H9 (cell line): ENCODE measurements around the gene RERE. TPM values are rescaled to one million over a fixed set of nuclear protein-coding genes. Genes with fewer than 3 reads are reported as not detected.

Experiments
- DNase-seq: peaks from one replicate; pipeline ENCODE4 v3.0.0-alpha.2; 2017
- H2AFZ ChIP-seq: one replicate; pipeline ENCODE4 v1.6.1; 2013; ENCODE audit warnings: mild to moderate bottlenecking, low read length, control low read depth, moderate library complexity
- H2AK5ac ChIP-seq: 2 replicates; pipeline ENCODE4 v1.6.1; 2013; ENCODE audit warnings: low read length, control low read depth, mixed read lengths; ENCODE audit not compliant: insufficient read length
- H2BK120ac ChIP-seq: one replicate; pipeline ENCODE4 v1.6.1; 2013; ENCODE audit warnings: low read depth, mild to moderate bottlenecking, low read length, control low read depth, inconsistent platforms; ENCODE audit not compliant: poor library complexity, severe bottlenecking
- H2BK12ac ChIP-seq: 2 replicates; pipeline ENCODE4 v1.6.1; 2013; ENCODE audit warnings: low read length, control low read depth, mixed read lengths, low read depth; ENCODE audit not compliant: insufficient read length
- H2BK15ac ChIP-seq: 2 replicates; pipeline ENCODE4 v1.6.1; 2013; ENCODE audit warnings: low read depth, low read length, control low read depth
- H2BK20ac ChIP-seq: one replicate; pipeline ENCODE4 v1.6.1; 2013; ENCODE audit warnings: low read depth, mild to moderate bottlenecking, low read length, control low read depth, inconsistent platforms; ENCODE audit not compliant: poor library complexity, severe bottlenecking
- H2BK5ac ChIP-seq: 2 replicates; pipeline ENCODE4 v1.6.1; 2013; ENCODE audit warnings: low read length, control low read depth, mixed read lengths; ENCODE audit not compliant: insufficient read length
- H3K14ac ChIP-seq: 2 replicates; pipeline ENCODE4 v1.6.1; 2013; ENCODE audit warnings: low read length, control low read depth; ENCODE audit not compliant: insufficient read depth
- H3K18ac ChIP-seq: 2 replicates; pipeline ENCODE4 v1.6.1; 2013; ENCODE audit warnings: low read depth, mild to moderate bottlenecking, mixed read lengths, low read length, control low read depth; ENCODE audit not compliant: insufficient read length
- H3K23ac ChIP-seq: 2 replicates; pipeline ENCODE4 v1.6.1; 2013; ENCODE audit warnings: low read length, control low read depth, mixed read lengths, low read depth; ENCODE audit not compliant: insufficient read length
- H3K23me2 ChIP-seq: 2 replicates; pipeline ENCODE4 v1.6.1; 2013; ENCODE audit warnings: low read depth, mild to moderate bottlenecking, mixed read lengths, low read length, control low read depth; ENCODE audit not compliant: insufficient read length, poor library complexity, severe bottlenecking
- H3K27ac ChIP-seq: 2 replicates; pipeline ENCODE4 v1.5.1; 2013; ENCODE audit warnings: low read length, control low read depth, mixed read lengths, low read depth; ENCODE audit not compliant: insufficient read length
- H3K27me3 ChIP-seq: 2 replicates; pipeline ENCODE4 v1.6.1; 2013; ENCODE audit warnings: low read length, control low read depth, inconsistent platforms; ENCODE audit not compliant: insufficient read depth
- H3K4ac ChIP-seq: 2 replicates; pipeline ENCODE4 v1.6.1; 2013; ENCODE audit warnings: low read depth, mild to moderate bottlenecking, control low read depth, inconsistent platforms, low read length, moderate library complexity
- H3K4me1 ChIP-seq: 2 replicates; pipeline ENCODE4 v1.6.1; 2013; ENCODE audit warnings: low read length, control low read depth, inconsistent platforms; ENCODE audit not compliant: insufficient read depth
- H3K4me2 ChIP-seq: 2 replicates; pipeline ENCODE4 v1.6.1; 2013; ENCODE audit warnings: low read length, control low read depth, mixed read lengths; ENCODE audit not compliant: insufficient read length, insufficient read depth
- H3K56ac ChIP-seq: 2 replicates; pipeline ENCODE4 v1.6.1; 2013; ENCODE audit warnings: low read depth, mild to moderate bottlenecking, mixed read lengths, low read length, control low read depth; ENCODE audit not compliant: insufficient read length
- H3K79me1 ChIP-seq: 2 replicates; pipeline ENCODE4 v1.6.1; 2013; ENCODE audit warnings: low read depth, mild to moderate bottlenecking, moderate library complexity, low read length, control low read depth, inconsistent platforms; ENCODE audit not compliant: insufficient read depth, poor library complexity, severe bottlenecking
- H3K79me2 ChIP-seq: 2 replicates; pipeline ENCODE4 v1.6.1; 2013; ENCODE audit warnings: low read length, control low read depth, inconsistent platforms; ENCODE audit not compliant: insufficient read depth
- H3K9ac ChIP-seq: 2 replicates; pipeline ENCODE4 v1.6.1; 2013; ENCODE audit warnings: low read length, control low read depth, mixed read lengths; ENCODE audit not compliant: insufficient read length; ENCODE audit errors: extremely low read depth
- H3K9me3 ChIP-seq: one replicate; pipeline ENCODE4 v1.6.1; 2013; ENCODE audit warnings: low read depth, low read length, inconsistent platforms; ENCODE audit not compliant: control insufficient read depth
- H3T11ph ChIP-seq: one replicate; pipeline ENCODE4 v1.6.1; 2013; ENCODE audit warnings: mild to moderate bottlenecking, low read length, control low read depth, inconsistent platforms
- H4K20me1 ChIP-seq: one replicate; pipeline ENCODE4 v1.6.1; 2013; ENCODE audit not compliant: control insufficient read depth, insufficient read length, insufficient read depth
- H4K5ac ChIP-seq: 2 replicates; pipeline ENCODE4 v1.6.1; 2013; ENCODE audit warnings: low read depth, mild to moderate bottlenecking, mixed read lengths, low read length, control low read depth; ENCODE audit not compliant: insufficient read length
- H4K8ac ChIP-seq: replicated peaks from 2 replicates; pipeline ENCODE4 v1.6.1; 2013; ENCODE audit warnings: low read length, control low read depth, mixed read lengths, low read depth; ENCODE audit not compliant: insufficient read length
- H4K91ac ChIP-seq: 2 replicates; pipeline ENCODE4 v1.6.1; 2013; ENCODE audit warnings: low read depth, mild to moderate bottlenecking, moderate library complexity, mixed read lengths, low read length, control low read depth; ENCODE audit not compliant: insufficient read length
- H3K27ac Mint-ChIP-seq, 3 experiments: 2 replicates in 2 of 3; 3 replicates in 1 of 3; pipeline ENCODE4 v1.8.0; 2020 to 2021; ENCODE audit warnings: mixed read lengths in 3 of 3, mild to moderate bottlenecking in 1 of 3, moderate library complexity in 1 of 3
- H3K27me3 Mint-ChIP-seq: 2 replicates; pipeline ENCODE4 v1.8.0; 2021; ENCODE audit warnings: low read depth, mild to moderate bottlenecking, moderate library complexity, mixed read lengths
- H3K36me3 Mint-ChIP-seq, 3 experiments: 2 replicates in 2 of 3; 3 replicates in 1 of 3; pipeline ENCODE4 v1.8.0; 2020 to 2021; ENCODE audit warnings: low read depth in 3 of 3, mixed read lengths in 3 of 3; ENCODE audit not compliant: insufficient read depth in 1 of 3
- H3K4me1 Mint-ChIP-seq, 2 experiments: 2 replicates each; pipeline ENCODE4 v1.8.0; 2020; ENCODE audit warnings: mixed read lengths in 2 of 2
- H3K4me3 Mint-ChIP-seq, 2 experiments: 2 replicates in 1 of 2; 3 replicates in 1 of 2; pipeline ENCODE4 v1.8.0; 2020 to 2021; ENCODE audit warnings: mild to moderate bottlenecking in 2 of 2, mixed read lengths in 2 of 2, moderate library complexity in 1 of 2
- H3K9me3 Mint-ChIP-seq, 2 experiments: 2 replicates in 1 of 2; 3 replicates in 1 of 2; pipeline ENCODE4 v1.8.0; 2020; ENCODE audit warnings: mild to moderate bottlenecking in 2 of 2, mixed read lengths in 2 of 2, moderate library complexity in 1 of 2
- WGBS: extraction: QIAGEN DNeasy Blood & Tissue Kit; methylation state at CpG from one replicate; pipeline ENCODE4 v1.1.7; 2013; ENCODE audit warnings: missing lambda C conversion rate, low lambda C conversion rate, mixed read lengths; ENCODE audit not compliant: insufficient read length; ENCODE audit errors: extremely low coverage; 5-methylcytosine and 5-hydroxymethylcytosine counted together
- total RNA-seq: library from RNA; stranded (reverse); gene quantifications from 2 replicates; pipeline ENCODE4 v1.2.1, GENCODE V29; 2021
- TF ChIP-seq, protein P1 (sequence below): fragments of 200-600 bp; sonication (generic); conservative IDR thresholded peaks from 3 replicates; pipeline ENCODE4 v1.8.0; 2021; ENCODE audit warnings: antibody characterized with exemption, mild to moderate bottlenecking

RERE gene
- total RNA-seq, 1 experiment from 2014 or later: 103 TPM

DNA sequence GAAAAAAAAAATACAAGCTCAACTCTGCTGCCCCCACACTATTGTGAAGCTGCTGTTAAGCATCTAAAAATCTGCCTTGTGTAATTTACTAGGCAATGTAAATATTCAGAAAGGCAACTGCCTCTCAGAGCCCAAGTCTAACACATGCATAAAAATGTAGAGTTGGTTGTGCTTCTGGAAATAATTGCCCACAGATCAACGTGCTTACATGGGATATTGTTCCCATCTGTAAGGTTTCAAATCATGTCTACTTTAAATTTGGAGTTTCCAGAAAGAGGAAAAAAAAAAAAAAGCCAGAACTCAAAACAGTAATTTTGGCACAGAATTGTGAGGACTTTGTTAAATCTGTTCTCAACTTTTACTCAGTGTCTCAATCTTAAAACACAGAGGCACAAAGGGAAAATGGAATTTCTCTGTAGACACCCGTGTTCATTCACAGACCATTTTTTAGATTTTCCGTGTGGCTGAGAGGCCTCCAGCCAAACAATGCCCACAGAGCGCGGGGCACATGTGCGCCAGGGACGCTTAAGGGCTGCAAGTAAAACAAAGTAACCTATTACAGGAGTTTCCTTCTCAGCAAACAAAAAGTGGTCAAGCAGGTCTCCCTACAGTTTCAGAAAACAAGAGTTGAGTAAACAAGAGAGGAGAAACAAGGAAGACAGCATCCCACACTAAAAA is 115.5 kb downstream of the RERE start:
- H3K27me3 Mint-ChIP-seq: no peaks in the 10 kb centered on the region
- 0 out of 7 replicates have a peak, but pooled peaks cover 0 to 2% (median 0%) of the 10 kb centered on the region in 3 experiments for H3K36me3 Mint-ChIP-seq
- Histone ChIP-seq H4K8ac (no peak overlapping the region), H3K79me1 (no peaks in the 10 kb centered on the region), H2BK120ac (peak overlapping the region; percentile 40), H3K4me1 (peaks cover 4% of the 10 kb centered on the region; the same call in 1 of the 2 replicates), H2BK15ac (no peak overlapping the region), H3K4me2 (peak overlapping the region; percentile 60), H3K18ac (peak overlapping the region; percentile 73), H2BK5ac (peak overlapping the region; percentile 41), H3K9me3 (no peaks in the 10 kb centered on the region), H3K27me3 (no peaks in the 10 kb centered on the region), H3K14ac (peak overlapping the region; percentile 60; the same call in 1 of the 2 replicates), H2AFZ (no peak overlapping the region), H3K27ac (peak overlapping the region; percentile 91), H3K79me2 (peaks cover 38% of the 10 kb centered on the region), H3K4ac (no peak overlapping the region; the same call in 1 of the 2 replicates), H3K9ac (peak overlapping the region; percentile 97), H4K5ac (no peak overlapping the region), H2BK20ac (no peak overlapping the region), H4K91ac (no peak overlapping the region), H3T11ph (peak overlapping the region; percentile 40), H4K20me1 (no peaks in the 10 kb centered on the region), H2AK5ac (no peak overlapping the region), H3K23me2 (peaks cover 9% of the 10 kb centered on the region), H3K56ac (no peak overlapping the region), H3K23ac (no peak overlapping the region), H2BK12ac (no peak overlapping the region)
- TF ChIP-seq, protein P1, sequence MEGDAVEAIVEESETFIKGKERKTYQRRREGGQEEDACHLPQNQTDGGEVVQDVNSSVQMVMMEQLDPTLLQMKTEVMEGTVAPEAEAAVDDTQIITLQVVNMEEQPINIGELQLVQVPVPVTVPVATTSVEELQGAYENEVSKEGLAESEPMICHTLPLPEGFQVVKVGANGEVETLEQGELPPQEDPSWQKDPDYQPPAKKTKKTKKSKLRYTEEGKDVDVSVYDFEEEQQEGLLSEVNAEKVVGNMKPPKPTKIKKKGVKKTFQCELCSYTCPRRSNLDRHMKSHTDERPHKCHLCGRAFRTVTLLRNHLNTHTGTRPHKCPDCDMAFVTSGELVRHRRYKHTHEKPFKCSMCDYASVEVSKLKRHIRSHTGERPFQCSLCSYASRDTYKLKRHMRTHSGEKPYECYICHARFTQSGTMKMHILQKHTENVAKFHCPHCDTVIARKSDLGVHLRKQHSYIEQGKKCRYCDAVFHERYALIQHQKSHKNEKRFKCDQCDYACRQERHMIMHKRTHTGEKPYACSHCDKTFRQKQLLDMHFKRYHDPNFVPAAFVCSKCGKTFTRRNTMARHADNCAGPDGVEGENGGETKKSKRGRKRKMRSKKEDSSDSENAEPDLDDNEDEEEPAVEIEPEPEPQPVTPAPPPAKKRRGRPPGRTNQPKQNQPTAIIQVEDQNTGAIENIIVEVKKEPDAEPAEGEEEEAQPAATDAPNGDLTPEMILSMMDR: no peak
- H3K4me3 Mint-ChIP-seq: peak overlapping the region; percentile 73 to 92
- peak overlapping the region; percentile 94 to 99 (median 97) for H3K27ac Mint-ChIP-seq
- no CpG with 5 or more reads among the region's 7 CpGs for WGBS
- H3K4me1 Mint-ChIP-seq: peaks cover 55 to 60% of the 10 kb centered on the region in 2 experiments
- H3K9me3 Mint-ChIP-seq: no peaks in the 10 kb centered on the region; a peak in 1 of 5 replicates
- peak; percentile 51 for DNase-seq
